ENCODE results near the gene PRM3. TPM values are rescaled to one million over a fixed set of nuclear protein-coding genes. Genes with fewer than 3 reads are reported as not detected.

The PRM3 gene
- total RNA-seq, 1 experiment from 2014 or later: not detected

DNA sequence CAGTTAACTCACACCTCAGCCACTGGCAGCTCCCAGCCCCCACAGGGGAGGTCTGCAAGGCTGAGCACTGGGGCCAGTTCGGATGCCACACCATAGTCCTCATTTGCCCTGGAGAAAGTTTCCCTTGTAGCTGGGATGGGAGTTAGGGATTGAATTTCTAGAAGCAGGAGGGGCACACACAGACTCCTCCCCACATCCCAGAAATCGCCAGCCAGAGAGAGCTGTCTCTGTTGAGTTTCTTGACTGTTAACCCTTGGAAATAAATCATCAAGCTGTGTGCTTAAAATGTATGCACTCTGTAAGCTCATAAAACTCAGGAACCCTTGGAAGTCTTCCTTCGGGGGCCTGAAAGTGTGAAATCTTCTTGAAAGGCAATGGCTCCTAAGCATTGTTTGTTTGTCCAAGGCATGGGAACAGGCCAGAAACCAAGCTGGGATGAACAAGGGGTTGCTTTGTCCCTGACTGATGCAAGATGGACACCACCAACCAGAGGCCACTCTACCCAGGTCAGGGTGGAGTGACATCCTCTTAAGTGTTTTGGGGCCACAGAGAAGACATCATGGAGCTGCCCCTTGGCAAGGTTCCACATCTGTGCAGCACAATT, 394 bp upstream of the PRM3 start:
- no peaks in the 10 kb centered on the region for H3K23me2 ChIP-seq (ENCODE audit: insufficient read length, low read depth, low read length, poor library complexity, severe bottlenecking)
- no peak overlapping the region for H3K18ac ChIP-seq (ENCODE audit: insufficient read length, low read depth, low read length)
- H3T11ph ChIP-seq (ENCODE audit: low read length): no peak overlapping the region
- no peak for DNase-seq
- no CpG with 5 or more reads among the region's 3 CpGs for WGBS (ENCODE audit: extremely low coverage, insufficient read length, low lambda C conversion rate)
- no peak overlapping the region for H3K23ac ChIP-seq (ENCODE audit: insufficient read length, low read depth, low read length)
- H3K4ac ChIP-seq (ENCODE audit: low read depth, low read length): no peak overlapping the region
- peaks cover 0 to 7% of the 10 kb centered on the region in 2 experiments; a peak in 3 of 5 replicates for H3K9me3 Mint-ChIP-seq
- H3K9me3 ChIP-seq (ENCODE audit: control insufficient read depth, low read depth, low read length): no peaks in the 10 kb centered on the region
- no peak overlapping the region for H3K56ac ChIP-seq (ENCODE audit: insufficient read length, low read depth, low read length)
- no peak overlapping the region for H2BK20ac ChIP-seq (ENCODE audit: low read depth, low read length, poor library complexity, severe bottlenecking)
- H3K14ac ChIP-seq (ENCODE audit: insufficient read depth, low read length): no peak overlapping the region
- no peak overlapping the region for H3K27ac Mint-ChIP-seq
- no peaks in the 10 kb centered on the region for H3K4me1 ChIP-seq (ENCODE audit: insufficient read depth, low read length)
- no peak overlapping the region for H4K8ac ChIP-seq (replicated peaks; ENCODE audit: insufficient read length, low read depth, low read length)
- H2AFZ ChIP-seq (ENCODE audit: low read length): no peak overlapping the region
- no peaks in the 10 kb centered on the region for H3K27me3 ChIP-seq (ENCODE audit: insufficient read depth, low read length)
- H3K4me1 Mint-ChIP-seq: peaks cover 6 to 10% of the 10 kb centered on the region in 2 experiments
- no peak overlapping the region for H2AK5ac ChIP-seq (ENCODE audit: insufficient read length, low read length)
- no peak overlapping the region for H3K4me3 Mint-ChIP-seq
- H2BK120ac ChIP-seq (ENCODE audit: low read depth, low read length, poor library complexity, severe bottlenecking): no peak overlapping the region
- no peaks in the 10 kb centered on the region for H4K20me1 ChIP-seq (ENCODE audit: control insufficient read depth, insufficient read depth, insufficient read length)
- H4K91ac ChIP-seq (ENCODE audit: insufficient read length, low read depth, low read length): no peak overlapping the region
- H2BK12ac ChIP-seq (ENCODE audit: insufficient read length, low read depth, low read length): no peak overlapping the region
- H3K79me2 ChIP-seq (ENCODE audit: insufficient read depth, low read length): no peaks in the 10 kb centered on the region
- H2BK15ac ChIP-seq (ENCODE audit: low read depth, low read length): no peak overlapping the region; the same call in 1 of the 2 replicates
- H3K36me3 Mint-ChIP-seq (ENCODE audit: insufficient read depth in 1 of 3, low read depth in 3 of 3): no peaks in the 10 kb centered on the region
- H3K79me1 ChIP-seq (ENCODE audit: insufficient read depth, low read depth, low read length, poor library complexity, severe bottlenecking): no peaks in the 10 kb centered on the region
- H3K27ac ChIP-seq (ENCODE audit: insufficient read length, low read depth, low read length): no peak overlapping the region
- TF ChIP-seq, protein P1, sequence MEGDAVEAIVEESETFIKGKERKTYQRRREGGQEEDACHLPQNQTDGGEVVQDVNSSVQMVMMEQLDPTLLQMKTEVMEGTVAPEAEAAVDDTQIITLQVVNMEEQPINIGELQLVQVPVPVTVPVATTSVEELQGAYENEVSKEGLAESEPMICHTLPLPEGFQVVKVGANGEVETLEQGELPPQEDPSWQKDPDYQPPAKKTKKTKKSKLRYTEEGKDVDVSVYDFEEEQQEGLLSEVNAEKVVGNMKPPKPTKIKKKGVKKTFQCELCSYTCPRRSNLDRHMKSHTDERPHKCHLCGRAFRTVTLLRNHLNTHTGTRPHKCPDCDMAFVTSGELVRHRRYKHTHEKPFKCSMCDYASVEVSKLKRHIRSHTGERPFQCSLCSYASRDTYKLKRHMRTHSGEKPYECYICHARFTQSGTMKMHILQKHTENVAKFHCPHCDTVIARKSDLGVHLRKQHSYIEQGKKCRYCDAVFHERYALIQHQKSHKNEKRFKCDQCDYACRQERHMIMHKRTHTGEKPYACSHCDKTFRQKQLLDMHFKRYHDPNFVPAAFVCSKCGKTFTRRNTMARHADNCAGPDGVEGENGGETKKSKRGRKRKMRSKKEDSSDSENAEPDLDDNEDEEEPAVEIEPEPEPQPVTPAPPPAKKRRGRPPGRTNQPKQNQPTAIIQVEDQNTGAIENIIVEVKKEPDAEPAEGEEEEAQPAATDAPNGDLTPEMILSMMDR (conservative IDR thresholded peaks at IDR 0.05): no peak
- H3K9ac ChIP-seq (ENCODE audit: extremely low read depth, insufficient read length, low read length): no peak overlapping the region
- no peak overlapping the region for H2BK5ac ChIP-seq (ENCODE audit: insufficient read length, low read length)
- peaks cover 2% of the 10 kb centered on the region for H3K27me3 Mint-ChIP-seq (ENCODE audit: low read depth)
- no peak overlapping the region for H4K5ac ChIP-seq (ENCODE audit: insufficient read length, low read depth, low read length)
- no peak overlapping the region for H3K4me2 ChIP-seq (ENCODE audit: insufficient read depth, insufficient read length, low read length)

All from H9 (cell line).